Activated CD4-positive, alpha-beta T cell treated with anti-CD3 and anti-CD28 coated beads for 36 hours (primary cell): Measurements from ENCODE around the gene ABCC4. TPM values are rescaled to one million over a fixed set of nuclear protein-coding genes. Genes with fewer than 3 reads are reported as not detected.
"Not testable (repeated sequence)": the region's sequence is repeated elsewhere in the genome, so short reads cannot be mapped to it uniquely, and the experiment has no call there.

Experiments
- ATAC-seq: fragments of 200-7000 bp; cut with Tn5 transposase; one replicate; pipeline ENCODE4 v1.10.0; 2021; ENCODE audit warnings: mild to moderate bottlenecking, moderate library complexity
- CTCF ChIA-PET: fragments of 350-600 bp; sonication (Branson Sonifier 250); formaldehyde crosslinking; loops from one replicate; lab custom pipeline; 2021; ENCODE audit warnings: antibody characterized with exemption; lab: Charles Lee
- POLR2A ChIA-PET: fragments of 350-600 bp; sonication (Branson Sonifier 250); formaldehyde crosslinking; loops from one replicate; lab custom pipeline; 2021; ENCODE audit warnings: antibody characterized with exemption, inconsistent platforms; lab: Charles Lee
- DNase-seq: peaks from one replicate; pipeline ENCODE4 v3.0.0-alpha.2; 2020
- H3K27ac Mint-ChIP-seq: one replicate; pipeline ENCODE4 v1.8.0; 2021; ENCODE audit warnings: mixed read lengths
- H3K27me3 Mint-ChIP-seq: one replicate; pipeline ENCODE4 v1.8.0; 2021; ENCODE audit warnings: mixed read lengths
- H3K36me3 Mint-ChIP-seq: one replicate; pipeline ENCODE4 v1.8.0; 2021; ENCODE audit warnings: low read depth, mixed read lengths
- H3K4me1 Mint-ChIP-seq: one replicate; pipeline ENCODE4 v1.8.0; 2021; ENCODE audit warnings: mixed read lengths
- H3K4me3 Mint-ChIP-seq: one replicate; pipeline ENCODE4 v1.8.0; 2021; ENCODE audit warnings: mild to moderate bottlenecking, moderate library complexity, mixed read lengths
- H3K9me3 Mint-ChIP-seq: one replicate; pipeline ENCODE4 v1.8.0; 2021; ENCODE audit warnings: low read depth, mixed read lengths
- intact Hi-C, 2 experiments: fragments of 100-400 bp; cut with DNase I in 1 of 2; cut with micrococcal nuclease in 1 of 2; formaldehyde crosslinking; loops; one replicate each; pipeline versions ENCODE4 v1.14.2 to v1.15.1; 2022 to 2024; cut with DNase I, micrococcal nuclease
- total RNA-seq, 2 experiments: library from RNA; stranded (reverse); gene quantifications; one replicate each; pipeline ENCODE4 v1.2.3, GENCODE V29; 2021

Gene ABCC4
- total RNA-seq, 2 experiments from 2014 or later = 9.0 to 9.5 TPM

- POLR2A ChIA-PET = no interaction called here
These were observed 92.1 kb downstream of the ABCC4 start for GRCh38 chr13:95209109-95209508.

GRCh38 chr13:95207769-95208366 lies 93.4 kb downstream of the ABCC4 start:
- H3K27me3 Mint-ChIP-seq = no peaks in the 10 kb centered on the region
- H3K27ac Mint-ChIP-seq = no peak overlapping the region
- CTCF ChIA-PET = interaction anchor here (0.6 to 1.8 kb wide), 2 partner anchors 16 to 18 kb away, joined by 3 to 4 read pairs; no protein-coding TSS in a partner anchor
- H3K4me3 Mint-ChIP-seq = no peak overlapping the region
- DNase-seq (no peak), ATAC-seq (no peak)
- intact Hi-C loops = no loop called here
- POLR2A ChIA-PET = no interaction called here
- no peaks in the 10 kb centered on the region for H3K4me1 Mint-ChIP-seq
- no peaks in the 10 kb centered on the region for H3K9me3 Mint-ChIP-seq
- peaks cover 36% of the 10 kb centered on the region for H3K36me3 Mint-ChIP-seq

More at GRCh38 chr13:95209109-95209508, 92.1 kb downstream of the ABCC4 start:
- H3K9me3 Mint-ChIP-seq = no peaks in the 10 kb centered on the region
- no peaks in the 10 kb centered on the region for H3K27me3 Mint-ChIP-seq
- H3K27ac Mint-ChIP-seq = no peak overlapping the region
- DNase-seq = no peak
- ATAC-seq = no peak
- H3K4me1 Mint-ChIP-seq = no peaks in the 10 kb centered on the region
- intact Hi-C loops = no loop called here
- CTCF ChIA-PET = interaction anchor here (1.8 to 1.9 kb wide), 2 partner anchors 17 to 195 kb away, joined by 4 to 8 read pairs; no protein-coding TSS in a partner anchor
- no peak overlapping the region for H3K4me3 Mint-ChIP-seq
- H3K36me3 Mint-ChIP-seq = peaks cover 39% of the 10 kb centered on the region

GRCh38 chr13:95206116-95206515 lies 95.1 kb downstream of the ABCC4 start:
- DNase-seq = no peak
- ChIA-PET CTCF (no interaction called here), POLR2A (no interaction called here)
- Mint-ChIP-seq H3K27me3 (no peaks in the 10 kb centered on the region), H3K9me3 (no peaks in the 10 kb centered on the region), H3K27ac (no peak overlapping the region), H3K4me1 (no peaks in the 10 kb centered on the region), H3K4me3 (no peak overlapping the region), H3K36me3 (peaks cover 42% of the 10 kb centered on the region)
- no peak for ATAC-seq
- intact Hi-C loops = no loop called here

GRCh38 chr13:95204231-95204765 lies 97.0 kb downstream of the ABCC4 start:
- H3K9me3 Mint-ChIP-seq = peaks cover 3% of the 10 kb centered on the region
- H3K36me3 Mint-ChIP-seq = peaks cover 55% of the 10 kb centered on the region
- CTCF ChIA-PET = no interaction called here
- DNase-seq (no peak), ATAC-seq (no peak)
- no peak overlapping the region for H3K27ac Mint-ChIP-seq
- H3K4me1 Mint-ChIP-seq = no peaks in the 10 kb centered on the region
- H3K27me3 Mint-ChIP-seq = no peaks in the 10 kb centered on the region
- H3K4me3 Mint-ChIP-seq = no peak overlapping the region
- POLR2A ChIA-PET = no interaction called here
- intact Hi-C loops = no loop called here

- Mint-ChIP-seq H3K4me1 (peaks cover 2% of the 10 kb centered on the region), H3K4me3 (no peak overlapping the region), H3K27me3 (no peaks in the 10 kb centered on the region), H3K9me3 (peaks cover 9% of the 10 kb centered on the region), H3K27ac (peak overlapping the region; percentile 10), H3K36me3 (peaks cover 55% of the 10 kb centered on the region)
- ChIA-PET POLR2A (no interaction called here), CTCF (interaction anchor here (1.1 to 2.0 kb wide), 2 partner anchors 10 to 90 kb away, joined by 3 to 6 read pairs; no protein-coding TSS in a partner anchor)
- intact Hi-C loops = no loop called here
- no peak for DNase-seq
- no peak for ATAC-seq
These were observed 99.2 kb downstream of the ABCC4 start for GRCh38 chr13:95201814-95202651.

- ATAC-seq, intact Hi-C loops, H3K27ac Mint-ChIP-seq, H3K9me3 Mint-ChIP-seq, H3K4me3 Mint-ChIP-seq, H3K4me1 Mint-ChIP-seq, CTCF ChIA-PET, POLR2A ChIA-PET, DNase-seq, H3K27me3 Mint-ChIP-seq: not testable (repeated sequence)
- peaks cover 43% of the 10 kb centered on the region for H3K36me3 Mint-ChIP-seq
These were observed 100.8 kb downstream of the ABCC4 start for GRCh38 chr13:95200386-95200957.

- POLR2A ChIA-PET = no interaction called here
- H3K27ac Mint-ChIP-seq = no peak overlapping the region
- peaks cover 43% of the 10 kb centered on the region for H3K36me3 Mint-ChIP-seq
- H3K27me3 Mint-ChIP-seq = no peaks in the 10 kb centered on the region
- DNase-seq (no peak), ATAC-seq (no peak)
- peaks cover 2% of the 10 kb centered on the region for H3K4me1 Mint-ChIP-seq
- intact Hi-C loops = no loop called here
- CTCF ChIA-PET = no interaction called here
- H3K4me3 Mint-ChIP-seq = no peak overlapping the region
- peaks cover 9% of the 10 kb centered on the region for H3K9me3 Mint-ChIP-seq
These were observed 101.4 kb downstream of the ABCC4 start for GRCh38 chr13:95199896-95200295.

- H3K36me3 Mint-ChIP-seq = peaks cover 43% of the 10 kb centered on the region
- H3K27ac Mint-ChIP-seq, intact Hi-C loops, H3K9me3 Mint-ChIP-seq, H3K27me3 Mint-ChIP-seq, ATAC-seq, H3K4me3 Mint-ChIP-seq, H3K4me1 Mint-ChIP-seq, DNase-seq: not testable (repeated sequence)
- ChIA-PET CTCF (interaction anchor here (1.9 kb wide), 1 partner anchor 10 kb away, joined by 5 read pairs; no protein-coding TSS in a partner anchor), POLR2A (interaction anchor here (0.6 kb wide), 1 partner anchor 201 kb away, joined by 6 read pairs; no protein-coding TSS in a partner anchor)
These were observed 102.6 kb downstream of the ABCC4 start for GRCh38 chr13:95198606-95199005.

GRCh38 chr13:95197548-95197947 lies 103.7 kb downstream of the ABCC4 start:
- no peak for ATAC-seq
- peaks cover 9% of the 10 kb centered on the region for H3K9me3 Mint-ChIP-seq
- peaks cover 43% of the 10 kb centered on the region for H3K36me3 Mint-ChIP-seq
- H3K27ac Mint-ChIP-seq = no peak overlapping the region
- H3K4me3 Mint-ChIP-seq = no peak overlapping the region
- POLR2A ChIA-PET = no interaction called here
- DNase-seq = no peak
- no peaks in the 10 kb centered on the region for H3K27me3 Mint-ChIP-seq
- CTCF ChIA-PET = interaction anchor here (1.9 to 2.1 kb wide), 3 partner anchors 9 to 207 kb away, joined by 5 to 10 read pairs (median 9); no protein-coding TSS in a partner anchor
- intact Hi-C loops = no loop called here
- H3K4me1 Mint-ChIP-seq = peaks cover 2% of the 10 kb centered on the region

GRCh38 chr13:95195146-95195545 lies 106.1 kb downstream of the ABCC4 start:
- DNase-seq = no peak
- Mint-ChIP-seq H3K4me3 (no peak overlapping the region), H3K9me3 (peaks cover 9% of the 10 kb centered on the region), H3K27ac (no peak overlapping the region), H3K4me1 (peaks cover 2% of the 10 kb centered on the region), H3K27me3 (no peaks in the 10 kb centered on the region), H3K36me3 (peaks cover 25% of the 10 kb centered on the region)
- ATAC-seq = no peak
- intact Hi-C loops = no loop called here
- CTCF ChIA-PET = interaction anchor here (1.4 kb wide), 1 partner anchor 210 kb away, joined by 6 read pairs; no protein-coding TSS in a partner anchor
- POLR2A ChIA-PET = no interaction called here
